Urinary bladder (tissue), 4 donors: ENCODE results near the gene DUSP10. TPM values are rescaled to one million over a fixed set of nuclear protein-coding genes. Genes with fewer than 3 reads are reported as not detected.
A peak's percentile ranks its signal among the peaks of the same experiment; 100 is the strongest.

ENCODE experiments used
- DNase-seq: peaks from one replicate; pipeline ENCODE4 v3.0.0-alpha.2; 2015; ENCODE audit errors: extremely low spot score
- H3K27ac ChIP-seq: one replicate; pipeline ENCODE4 v1.5.1; 2013; ENCODE audit warnings: low read depth, mild to moderate bottlenecking, moderate library complexity
- H3K36me3 ChIP-seq: one replicate; pipeline ENCODE4 v1.6.1; 2013; ENCODE audit warnings: mild to moderate bottlenecking, moderate library complexity; ENCODE audit not compliant: insufficient read depth
- H3K4me1 ChIP-seq: one replicate; pipeline ENCODE4 v1.6.1; 2013; ENCODE audit warnings: mild to moderate bottlenecking, moderate library complexity; ENCODE audit not compliant: insufficient read depth
- H3K4me3 ChIP-seq: one replicate; pipeline ENCODE4 v1.5.1; 2013; ENCODE audit warnings: low read depth, low read length
- WGBS: extraction: QIAGEN DNeasy Blood & Tissue Kit; methylation state at CpG from one replicate; pipeline ENCODE4 v1.1.7; 2013; 5-methylcytosine and 5-hydroxymethylcytosine counted together
- polyA plus RNA-seq: library from polyadenylated mRNA; stranded (reverse); fragments of 200-250 nt; gene quantifications from one replicate; pipeline ENCODE4 v1.2.3, GENCODE V29; 2013
- total RNA-seq: library from RNA; depleted of rRNA; stranded (reverse); fragments of >200 nt; gene quantifications from one replicate; pipeline ENCODE4 v1.2.3, GENCODE V29; 2014
- donor health status: healthy with polysubstance abuse.
- donor health status: healthy.

DUSP10 gene
- total and polyA plus RNA-seq, 2 donors = 5.5 to 15.6 TPM

- Histone ChIP-seq H3K4me1 (no peaks in the 10 kb centered on the region), H3K36me3 (no peaks in the 10 kb centered on the region), H3K4me3 (no peak overlapping the region), H3K27ac (no peak overlapping the region)
- 96% methylated on average over 2 of the region's 2 CpGs for WGBS
- DNase-seq = no peak
Observed at GRCh38 chr1:221719987-221720386, 21.9 kb downstream of the DUSP10 start.

- WGBS = 90% methylated on average over 1 of the region's 1 CpG
- Histone ChIP-seq H3K4me1 (no peaks in the 10 kb centered on the region), H3K36me3 (no peaks in the 10 kb centered on the region), H3K4me3 (no peak overlapping the region), H3K27ac (no peak overlapping the region)
- no peak for DNase-seq
Observed at GRCh38 chr1:221719278-221719597, 22.7 kb downstream of the DUSP10 start.

DNA sequence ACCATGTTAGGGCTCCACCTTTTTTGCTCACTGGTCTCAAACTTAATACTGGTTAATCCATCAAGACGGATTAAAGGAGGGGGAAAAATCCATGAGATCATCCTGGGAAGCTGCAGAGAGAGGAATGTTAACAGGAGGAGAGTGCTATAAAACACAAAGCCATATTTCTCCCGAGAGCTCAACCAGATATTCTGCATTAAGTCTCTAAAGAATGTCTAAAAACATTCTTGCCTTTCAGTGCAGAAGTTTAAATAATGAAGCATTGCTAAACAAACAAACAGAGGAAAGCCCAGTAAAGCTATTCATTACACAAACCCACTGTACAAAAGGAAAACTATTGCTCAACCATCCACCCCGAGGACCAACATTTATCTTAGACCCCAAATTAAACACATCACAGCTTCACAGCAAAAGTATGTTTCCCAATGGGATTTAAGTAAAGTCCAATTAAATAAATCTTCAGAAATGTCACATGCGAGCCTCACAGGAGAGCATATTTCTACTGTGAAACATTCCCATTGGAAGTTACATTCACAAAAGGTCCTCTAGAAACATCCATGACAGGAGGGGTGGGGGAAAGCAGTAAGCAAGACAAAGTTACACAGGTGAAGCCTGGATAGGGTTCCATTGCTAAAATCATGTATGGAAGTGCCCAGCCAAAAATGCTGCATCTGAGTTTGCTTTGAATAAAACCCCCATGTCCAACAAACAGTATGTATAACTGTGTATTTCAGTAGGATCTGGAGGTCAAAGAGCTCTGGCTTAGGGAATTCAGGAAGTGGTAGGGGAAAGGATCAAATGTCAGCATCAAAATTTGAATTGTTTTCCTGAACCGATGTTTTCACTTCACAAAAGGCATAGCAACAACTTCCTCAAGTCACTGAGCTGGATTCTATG, 23.3 kb downstream of the DUSP10 start:
- Histone ChIP-seq H3K4me3 (no peak overlapping the region), H3K27ac (no peak overlapping the region), H3K36me3 (no peaks in the 10 kb centered on the region), H3K4me1 (no peaks in the 10 kb centered on the region)
- WGBS = 22% methylated on average over 5 of the region's 5 CpGs
- no peak for DNase-seq

DNA sequence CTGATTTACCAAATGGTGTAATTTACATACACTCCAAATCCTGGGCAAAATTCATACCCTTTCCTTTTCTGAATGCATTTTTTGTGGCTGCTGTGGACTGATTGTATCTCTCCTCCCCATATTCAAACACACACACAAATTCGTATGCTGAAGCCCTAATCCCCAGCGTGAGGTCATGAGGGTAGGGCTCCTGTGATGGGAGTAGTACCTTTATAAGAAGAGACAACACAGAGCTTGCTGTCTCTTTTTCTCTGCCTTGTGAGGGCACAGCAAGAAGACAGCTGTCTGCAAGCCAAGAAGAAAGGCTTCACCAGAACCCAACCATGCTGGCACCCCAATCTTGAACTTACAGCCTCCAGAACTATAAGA, 24.4 kb downstream of the DUSP10 start:
- Histone ChIP-seq H3K4me1 (no peaks in the 10 kb centered on the region), H3K27ac (no peak overlapping the region), H3K36me3 (no peaks in the 10 kb centered on the region), H3K4me3 (no peak overlapping the region)
- 60% methylated on average over 2 of the region's 2 CpGs for WGBS
- no peak for DNase-seq

GRCh38 chr1:221716713-221717484, 25.0 kb downstream of the DUSP10 start:
- no peak overlapping the region for H3K4me3 ChIP-seq
- WGBS = 59% methylated on average over 7 of the region's 7 CpGs

GRCh38 chr1:221715321-221716169, 26.3 kb downstream of the DUSP10 start:
- WGBS = 53% methylated on average over 2 of the region's 2 CpGs
- no peak overlapping the region for H3K27ac ChIP-seq

More at GRCh38 chr1:221716713-221717484, 25.0 kb downstream of the DUSP10 start:
- Histone ChIP-seq H3K27ac (no peak overlapping the region), H3K4me1 (no peaks in the 10 kb centered on the region), H3K36me3 (no peaks in the 10 kb centered on the region)
- DNase-seq = no peak

GRCh38 chr1:221714227-221715152, 27.4 kb downstream of the DUSP10 start:
- Histone ChIP-seq H3K4me1 (no peaks in the 10 kb centered on the region), H3K4me3 (no peak overlapping the region), H3K27ac (no peak overlapping the region), H3K36me3 (no peaks in the 10 kb centered on the region)
- 90% methylated on average over 16 of the region's 16 CpGs for WGBS
- DNase-seq = no peak

More at GRCh38 chr1:221715321-221716169, 26.3 kb downstream of the DUSP10 start:
- no peaks in the 10 kb centered on the region for H3K4me1 ChIP-seq
- no peaks in the 10 kb centered on the region for H3K36me3 ChIP-seq
- DNase-seq = peak; percentile 66
- H3K4me3 ChIP-seq = no peak overlapping the region

DNA sequence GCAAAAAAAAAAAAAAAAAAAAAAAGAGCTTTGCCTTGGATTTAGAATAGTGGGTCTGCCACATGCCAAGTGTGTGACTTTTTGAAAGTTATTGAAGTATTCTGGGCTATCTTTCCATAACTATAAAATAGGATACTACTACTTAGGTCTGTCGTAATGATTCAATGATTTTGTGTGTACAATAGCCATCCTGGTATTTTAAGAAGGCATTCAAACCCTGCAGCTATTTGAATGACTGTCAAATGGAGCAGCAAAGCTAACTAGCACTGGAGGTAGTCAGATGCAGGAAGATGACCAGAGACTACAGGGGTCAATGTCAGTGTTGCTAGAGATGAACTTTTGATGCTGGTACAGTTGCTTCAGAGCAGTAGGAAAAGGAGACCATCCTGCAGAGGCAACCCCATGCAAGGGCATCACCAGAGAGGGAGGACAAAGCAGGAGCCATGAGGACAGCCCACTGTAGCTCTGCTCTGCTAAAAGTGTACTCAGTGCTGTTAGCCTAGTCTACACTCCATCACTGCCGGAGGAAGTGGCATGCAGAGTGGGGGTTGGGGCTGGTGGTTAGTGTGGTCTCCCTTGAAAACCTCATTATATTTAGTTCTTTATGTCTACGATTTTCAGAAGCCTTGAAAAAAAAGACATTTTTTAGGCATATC, 29.0 kb downstream of the DUSP10 start:
- Histone ChIP-seq H3K27ac (no peak overlapping the region), H3K4me1 (no peaks in the 10 kb centered on the region), H3K4me3 (no peak overlapping the region), H3K36me3 (no peaks in the 10 kb centered on the region)
- WGBS = 82% methylated on average over 3 of the region's 3 CpGs
- DNase-seq = no peak

- no peak overlapping the region for H3K4me3 ChIP-seq
- H3K4me1 ChIP-seq = no peaks in the 10 kb centered on the region
- 46% methylated on average over 1 of the region's 1 CpG for WGBS
- H3K27ac ChIP-seq = no peak overlapping the region
- no peaks in the 10 kb centered on the region for H3K36me3 ChIP-seq
- no peak for DNase-seq
Observed at GRCh38 chr1:221712198-221712684, 29.6 kb downstream of the DUSP10 start.

DNA sequence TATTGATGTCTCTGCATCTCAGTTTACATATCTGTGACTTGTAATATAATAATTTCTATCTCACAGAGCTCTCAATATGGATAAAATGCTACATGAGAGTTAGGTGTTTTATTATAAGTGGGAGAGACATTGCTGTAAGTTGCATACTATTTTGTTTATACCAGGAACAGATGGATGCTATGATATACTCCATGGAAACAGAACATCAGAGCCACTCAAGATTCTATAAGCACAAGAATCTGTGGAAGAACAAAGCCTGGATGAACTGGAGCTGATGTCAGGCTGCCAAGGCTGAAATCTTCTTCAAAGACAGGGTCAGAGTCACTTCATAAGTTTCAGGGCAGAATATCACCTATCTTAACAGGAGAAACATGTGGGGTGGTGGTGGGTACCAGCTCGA, 30.2 kb downstream of the DUSP10 start:
- Histone ChIP-seq H3K36me3 (no peaks in the 10 kb centered on the region), H3K27ac (no peak overlapping the region), H3K4me1 (no peaks in the 10 kb centered on the region), H3K4me3 (no peak overlapping the region)
- DNase-seq = no peak
- WGBS = 84% methylated on average over 1 of the region's 1 CpG

DNA sequence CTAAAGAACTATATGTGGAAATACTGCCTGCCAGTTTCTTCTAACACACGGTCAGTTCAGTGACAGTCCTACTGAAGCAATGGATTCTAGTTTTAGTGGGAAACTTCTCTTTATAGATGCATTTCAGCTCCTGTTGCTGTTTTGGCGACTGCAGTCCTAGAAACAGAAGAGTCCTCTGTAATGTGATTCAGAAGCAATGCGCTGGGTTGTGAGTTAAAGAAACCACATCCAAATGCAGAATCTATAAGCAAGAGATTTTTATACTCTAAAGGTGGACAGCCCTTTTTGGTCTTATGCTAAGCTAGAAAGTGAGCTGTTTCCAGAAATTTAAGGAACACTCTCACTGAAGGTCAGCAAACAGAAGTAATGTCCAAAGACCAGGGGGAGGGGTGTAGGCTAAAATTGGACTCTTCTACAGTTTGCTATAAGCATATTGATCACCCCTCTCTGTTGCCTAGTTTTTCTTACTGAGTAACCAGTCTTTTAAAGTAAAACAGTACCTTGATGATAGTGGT, 30.8 kb downstream of the DUSP10 start:
- no peaks in the 10 kb centered on the region for H3K36me3 ChIP-seq
- 50% methylated on average over 3 of the region's 3 CpGs for WGBS
- no peaks in the 10 kb centered on the region for H3K4me1 ChIP-seq
- DNase-seq = no peak
- no peak overlapping the region for H3K27ac ChIP-seq
- no peak overlapping the region for H3K4me3 ChIP-seq

DNA sequence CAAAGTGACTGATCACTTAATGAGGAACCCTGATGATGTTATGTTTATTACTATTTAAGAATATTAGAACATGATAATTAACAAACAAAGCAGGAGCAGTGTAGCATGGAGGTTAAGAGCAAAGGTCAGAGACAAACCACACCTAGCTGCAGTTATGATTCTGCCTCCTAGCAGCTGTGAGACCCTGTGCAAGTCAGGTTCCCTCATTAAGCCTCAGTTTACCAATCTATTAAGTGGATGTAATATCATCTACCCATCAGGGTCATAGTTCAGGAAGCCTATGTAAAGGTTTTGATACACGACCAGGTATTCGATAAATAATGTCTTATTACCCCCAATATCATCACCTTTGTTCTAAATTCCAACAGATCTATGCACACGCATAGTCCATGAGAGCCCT, 32.0 kb downstream of the DUSP10 start:
- Histone ChIP-seq H3K36me3 (no peaks in the 10 kb centered on the region), H3K4me1 (no peaks in the 10 kb centered on the region), H3K4me3 (no peak overlapping the region), H3K27ac (no peak overlapping the region)
- WGBS = 96% methylated on average over 3 of the region's 3 CpGs
- DNase-seq = no peak
